ENCODE results near the gene MTA2.
A peak's percentile ranks its signal among the peaks of the same experiment; 100 is the strongest.
"Not testable (repeated sequence)": the region's sequence is repeated elsewhere in the genome, so short reads cannot be mapped to it uniquely, and the experiment has no call there.

Gene MTA2

GRCh38 chr11:62566247-62566646 lies 35.4 kb downstream of the MTA2 start:
- DNase-seq (ENCODE audit: low spot score), result no peak

- DNase-seq (ENCODE audit: low spot score), result no peak
Measured at GRCh38 chr11:62565100-62565802, 36.4 kb downstream of the MTA2 start.

GRCh38 chr11:62561677-62562230 lies 39.9 kb downstream of the MTA2 start:
- DNase-seq (ENCODE audit: low spot score), result not testable (repeated sequence)

GRCh38 chr11:62560566-62561103 lies 41.0 kb downstream of the MTA2 start:
- peak; percentile 94 for DNase-seq (ENCODE audit: low spot score)

- DNase-seq (ENCODE audit: low spot score), result not testable (repeated sequence)
Measured at GRCh38 chr11:62559626-62560025, 42.0 kb downstream of the MTA2 start.

- DNase-seq (ENCODE audit: low spot score), result no peak
Measured at GRCh38 chr11:62559204-62559603, 42.5 kb downstream of the MTA2 start.

- no peak for DNase-seq (ENCODE audit: low spot score)
Measured at GRCh38 chr11:62558669-62559068, 43.0 kb downstream of the MTA2 start.

GRCh38 chr11:62556875-62557631 lies 44.6 kb downstream of the MTA2 start:
- peak; percentile 60 for DNase-seq (ENCODE audit: low spot score)

GRCh38 chr11:62556108-62556874 lies 45.4 kb downstream of the MTA2 start:
- peak; percentile 97 for DNase-seq (ENCODE audit: low spot score)

- DNase-seq (ENCODE audit: low spot score), result no peak
Measured at GRCh38 chr11:62555464-62556107, 46.1 kb downstream of the MTA2 start.

GRCh38 chr11:62554387-62555167 lies 47.1 kb downstream of the MTA2 start:
- DNase-seq (ENCODE audit: low spot score), result no peak

- DNase-seq (ENCODE audit: low spot score), result peak; percentile 87
Measured at GRCh38 chr11:62553839-62554361, 47.8 kb downstream of the MTA2 start.

GRCh38 chr11:62553080-62553838 lies 48.4 kb downstream of the MTA2 start:
- DNase-seq (ENCODE audit: low spot score), result peak; percentile 95

- DNase-seq (ENCODE audit: low spot score), result no peak
Measured at GRCh38 chr11:62552485-62553079, 49.1 kb downstream of the MTA2 start.

GRCh38 chr11:62550478-62550877 lies 51.2 kb downstream of the MTA2 start:
- not testable (repeated sequence) for DNase-seq (ENCODE audit: low spot score)

GRCh38 chr11:62548545-62549335 lies 52.9 kb downstream of the MTA2 start:
- no peak for DNase-seq (ENCODE audit: low spot score)

- DNase-seq (ENCODE audit: low spot score), result peak; percentile 83
Measured at GRCh38 chr11:62547691-62548281, 53.9 kb downstream of the MTA2 start.
